Measurements from ENCODE around the gene GCK. TPM values are rescaled to one million over a fixed set of nuclear protein-coding genes. Genes with fewer than 3 reads are reported as not detected.

GCK gene
- polyA plus RNA-seq, 1 of the 3 experiments (the other 2 are of a cell fraction), result 1.6 TPM

DNA sequence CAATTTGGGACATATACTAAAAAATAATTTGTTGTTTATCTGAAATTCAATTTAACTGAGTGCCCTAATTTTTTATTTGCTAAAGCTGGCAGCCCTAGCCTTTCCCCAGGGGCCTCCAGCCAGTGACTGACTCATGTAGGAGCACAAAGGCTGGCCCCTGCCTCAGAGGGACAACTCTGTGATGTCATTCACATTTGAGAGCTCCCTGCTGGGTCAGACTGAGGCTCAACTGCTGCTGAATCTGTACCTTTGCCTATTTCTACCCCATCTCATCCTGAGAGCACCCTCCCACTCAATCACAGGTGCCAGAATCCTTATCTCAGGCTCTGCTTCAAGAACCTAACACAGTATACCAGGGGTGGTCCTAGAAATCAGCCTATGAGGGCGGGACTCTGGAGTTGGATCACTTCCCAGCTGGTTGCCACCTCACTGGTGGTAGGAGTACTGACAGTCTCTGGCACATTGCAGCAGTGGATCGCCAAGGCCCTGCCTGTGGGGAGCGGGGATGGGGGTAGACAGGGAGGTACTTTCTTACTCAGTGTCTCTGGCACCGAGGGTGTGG lies 11.6 kb downstream of the GCK start (continued):
- TF ChIP-seq, protein P1, sequence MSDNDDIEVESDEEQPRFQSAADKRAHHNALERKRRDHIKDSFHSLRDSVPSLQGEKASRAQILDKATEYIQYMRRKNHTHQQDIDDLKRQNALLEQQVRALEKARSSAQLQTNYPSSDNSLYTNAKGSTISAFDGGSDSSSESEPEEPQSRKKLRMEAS (IDR thresholded peaks at IDR 0.05; ENCODE audit: low read depth), result no peak
- no peak for TF ChIP-seq RAD21 (IDR thresholded peaks at IDR 0.05; ENCODE audit: low read length)
- TF ChIP-seq, protein P2, sequence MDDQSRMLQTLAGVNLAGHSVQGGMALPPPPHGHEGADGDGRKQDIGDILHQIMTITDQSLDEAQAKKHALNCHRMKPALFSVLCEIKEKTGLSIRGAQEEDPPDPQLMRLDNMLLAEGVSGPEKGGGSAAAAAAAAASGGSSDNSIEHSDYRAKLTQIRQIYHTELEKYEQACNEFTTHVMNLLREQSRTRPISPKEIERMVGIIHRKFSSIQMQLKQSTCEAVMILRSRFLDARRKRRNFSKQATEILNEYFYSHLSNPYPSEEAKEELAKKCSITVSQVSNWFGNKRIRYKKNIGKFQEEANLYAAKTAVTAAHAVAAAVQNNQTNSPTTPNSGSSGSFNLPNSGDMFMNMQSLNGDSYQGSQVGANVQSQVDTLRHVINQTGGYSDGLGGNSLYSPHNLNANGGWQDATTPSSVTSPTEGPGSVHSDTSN (IDR thresholded peaks at IDR 0.05), result 0 out of 2 replicates have a peak, but pooled peaks have one; percentile 2
- no peak for TF ChIP-seq CHD2 (IDR thresholded peaks at IDR 0.05; ENCODE audit: low read length, partially characterized antibody)
- TF ChIP-seq SIN3A (IDR thresholded peaks at IDR 0.05; ENCODE audit: borderline replicate concordance, low read depth, low read length), result no peak
- no peak for TF ChIP-seq RCOR1 (IDR thresholded peaks at IDR 0.05; ENCODE audit: low read length)
- TF ChIP-seq MXI1 (IDR thresholded peaks at IDR 0.05; ENCODE audit: low read depth, low read length), result no peak
- TF ChIP-seq GABPA (IDR thresholded peaks at IDR 0.05; ENCODE audit: low read depth), result no peak
- peak; percentile 37; the same call in 1 of the 2 replicates for TF ChIP-seq FOSL2 (IDR thresholded peaks at IDR 0.05; ENCODE audit: borderline replicate concordance, low read depth)
- TF ChIP-seq, protein P3, sequence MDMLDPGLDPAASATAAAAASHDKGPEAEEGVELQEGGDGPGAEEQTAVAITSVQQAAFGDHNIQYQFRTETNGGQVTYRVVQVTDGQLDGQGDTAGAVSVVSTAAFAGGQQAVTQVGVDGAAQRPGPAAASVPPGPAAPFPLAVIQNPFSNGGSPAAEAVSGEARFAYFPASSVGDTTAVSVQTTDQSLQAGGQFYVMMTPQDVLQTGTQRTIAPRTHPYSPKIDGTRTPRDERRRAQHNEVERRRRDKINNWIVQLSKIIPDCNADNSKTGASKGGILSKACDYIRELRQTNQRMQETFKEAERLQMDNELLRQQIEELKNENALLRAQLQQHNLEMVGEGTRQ (IDR thresholded peaks at IDR 0.05; ENCODE audit: borderline replicate concordance, low read depth, low read length), result no peak
- TF ChIP-seq NFIC (IDR thresholded peaks at IDR 0.05; ENCODE audit: borderline replicate concordance), result peak; percentile 60; the same call in 1 of the 2 replicates
- no peak for TF ChIP-seq EP300 (IDR thresholded peaks at IDR 0.05; ENCODE audit: borderline replicate concordance in 1 of 2, low read depth in 1 of 2, low read length in 1 of 2)

DNA sequence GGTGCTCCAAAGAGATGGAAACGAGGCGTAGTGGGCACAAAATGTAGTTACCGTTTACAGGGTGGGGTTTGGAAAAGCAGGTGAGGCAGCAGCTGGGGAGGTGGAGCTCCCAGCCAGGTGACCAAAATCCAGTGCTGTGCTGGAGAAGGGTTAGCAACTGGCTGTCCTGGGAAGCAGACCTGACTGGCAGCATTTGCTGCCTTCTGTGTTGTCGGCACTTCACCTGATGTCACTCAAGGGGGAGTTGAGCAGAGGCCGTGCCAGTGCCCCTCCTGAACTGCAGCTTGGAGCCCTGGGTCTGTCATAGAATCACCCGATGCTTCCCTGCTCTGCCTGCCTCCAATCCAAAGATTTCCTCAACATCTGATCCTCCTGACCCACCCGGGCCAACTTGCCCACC lies 12.8 kb downstream of the GCK start:
- whole genome bisulfite sequencing (ENCODE audit: low lambda C conversion rate), result 45% methylated on average over 6 of the region's 7 CpGs
- Histone ChIP-seq H3K9ac (no peak overlapping the region), H3K36me3 (replicated peaks in 1 of 2; ENCODE audit: control insufficient read depth in 1 of 2, insufficient read depth in 2 of 2, low read length in 1 of 2) (no peaks in the 10 kb centered on the region), H4K20me1 (ENCODE audit: insufficient read depth) (no peaks in the 10 kb centered on the region), H2AFZ (ENCODE audit: low read depth) (no peak overlapping the region), H3F3A (replicated peaks; ENCODE audit: insufficient read depth) (no peaks in the 10 kb centered on the region), H3K9me3 (no peaks in the 10 kb centered on the region), H3K27ac (ENCODE audit: low read depth in 2 of 2, low read length in 1 of 2) (no peak overlapping the region), H3K27me3 (ENCODE audit: insufficient read depth) (no peaks in the 10 kb centered on the region; the same call in 1 of the 2 replicates), H3K79me2 (ENCODE audit: insufficient read depth) (no peaks in the 10 kb centered on the region), H3K4me3 (ENCODE audit: low read depth in 2 of 2, low read length in 1 of 2) (no peak overlapping the region), H3K9me2 (no peaks in the 10 kb centered on the region), H3K4me2 (no peak overlapping the region), H3K4me1 (ENCODE audit: control insufficient read depth in 1 of 2, insufficient read depth in 2 of 2, low read depth in 1 of 2, low read length in 1 of 2) (peaks cover 4 to 11% of the 10 kb centered on the region in 2 experiments; a peak in 2 of 4 replicates)
- ChIA-PET POLR2A (no interaction called here), CTCF (interaction anchor here (1.0 kb wide), 2 partner anchors 19 to 20 kb away, joined by 3 read pairs; no protein-coding TSS in a partner anchor)
- TF ChIP-seq FOSL2 (IDR thresholded peaks at IDR 0.05; ENCODE audit: borderline replicate concordance, low read depth), result no peak
- TF ChIP-seq, protein P1 (IDR thresholded peaks at IDR 0.05; ENCODE audit: low read depth), result no peak
- TF ChIP-seq EZH2phosphoT487 (IDR thresholded peaks at IDR 0.05; ENCODE audit: borderline replicate concordance, low read depth), result no peak
- TF ChIP-seq MXI1 (IDR thresholded peaks at IDR 0.05; ENCODE audit: low read depth, low read length), result no peak
- TF ChIP-seq RCOR1 (IDR thresholded peaks at IDR 0.05; ENCODE audit: low read length), result no peak
- no peak for TF ChIP-seq TEAD4 (IDR thresholded peaks at IDR 0.05; ENCODE audit: borderline replicate concordance, insufficient read depth)
- TF ChIP-seq EP300 (IDR thresholded peaks at IDR 0.05; ENCODE audit: borderline replicate concordance in 1 of 2, low read depth in 1 of 2, low read length in 1 of 2), result no peak
- TF ChIP-seq, protein P4, sequence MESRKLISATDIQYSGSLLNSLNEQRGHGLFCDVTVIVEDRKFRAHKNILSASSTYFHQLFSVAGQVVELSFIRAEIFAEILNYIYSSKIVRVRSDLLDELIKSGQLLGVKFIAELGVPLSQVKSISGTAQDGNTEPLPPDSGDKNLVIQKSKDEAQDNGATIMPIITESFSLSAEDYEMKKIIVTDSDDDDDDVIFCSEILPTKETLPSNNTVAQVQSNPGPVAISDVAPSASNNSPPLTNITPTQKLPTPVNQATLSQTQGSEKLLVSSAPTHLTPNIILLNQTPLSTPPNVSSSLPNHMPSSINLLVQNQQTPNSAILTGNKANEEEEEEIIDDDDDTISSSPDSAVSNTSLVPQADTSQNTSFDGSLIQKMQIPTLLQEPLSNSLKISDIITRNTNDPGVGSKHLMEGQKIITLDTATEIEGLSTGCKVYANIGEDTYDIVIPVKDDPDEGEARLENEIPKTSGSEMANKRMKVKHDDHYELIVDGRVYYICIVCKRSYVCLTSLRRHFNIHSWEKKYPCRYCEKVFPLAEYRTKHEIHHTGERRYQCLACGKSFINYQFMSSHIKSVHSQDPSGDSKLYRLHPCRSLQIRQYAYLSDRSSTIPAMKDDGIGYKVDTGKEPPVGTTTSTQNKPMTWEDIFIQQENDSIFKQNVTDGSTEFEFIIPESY (IDR thresholded peaks at IDR 0.05; ENCODE audit: borderline replicate concordance, low read depth), result no peak
- no peak for TF ChIP-seq RAD21 (IDR thresholded peaks at IDR 0.05; ENCODE audit: low read length)
- no peak for TF ChIP-seq GABPA (IDR thresholded peaks at IDR 0.05; ENCODE audit: low read depth)
- TF ChIP-seq POLR2AphosphoS5 (IDR thresholded peaks at IDR 0.05; ENCODE audit: low read depth, low read length), result no peak
- TF ChIP-seq, protein P5, sequence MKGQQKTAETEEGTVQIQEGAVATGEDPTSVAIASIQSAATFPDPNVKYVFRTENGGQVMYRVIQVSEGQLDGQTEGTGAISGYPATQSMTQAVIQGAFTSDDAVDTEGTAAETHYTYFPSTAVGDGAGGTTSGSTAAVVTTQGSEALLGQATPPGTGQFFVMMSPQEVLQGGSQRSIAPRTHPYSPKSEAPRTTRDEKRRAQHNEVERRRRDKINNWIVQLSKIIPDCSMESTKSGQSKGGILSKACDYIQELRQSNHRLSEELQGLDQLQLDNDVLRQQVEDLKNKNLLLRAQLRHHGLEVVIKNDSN (IDR thresholded peaks at IDR 0.05; ENCODE audit: borderline replicate concordance, low read depth), result no peak
- TF ChIP-seq JUND (IDR thresholded peaks at IDR 0.05), result no peak
- TF ChIP-seq, protein P6, sequence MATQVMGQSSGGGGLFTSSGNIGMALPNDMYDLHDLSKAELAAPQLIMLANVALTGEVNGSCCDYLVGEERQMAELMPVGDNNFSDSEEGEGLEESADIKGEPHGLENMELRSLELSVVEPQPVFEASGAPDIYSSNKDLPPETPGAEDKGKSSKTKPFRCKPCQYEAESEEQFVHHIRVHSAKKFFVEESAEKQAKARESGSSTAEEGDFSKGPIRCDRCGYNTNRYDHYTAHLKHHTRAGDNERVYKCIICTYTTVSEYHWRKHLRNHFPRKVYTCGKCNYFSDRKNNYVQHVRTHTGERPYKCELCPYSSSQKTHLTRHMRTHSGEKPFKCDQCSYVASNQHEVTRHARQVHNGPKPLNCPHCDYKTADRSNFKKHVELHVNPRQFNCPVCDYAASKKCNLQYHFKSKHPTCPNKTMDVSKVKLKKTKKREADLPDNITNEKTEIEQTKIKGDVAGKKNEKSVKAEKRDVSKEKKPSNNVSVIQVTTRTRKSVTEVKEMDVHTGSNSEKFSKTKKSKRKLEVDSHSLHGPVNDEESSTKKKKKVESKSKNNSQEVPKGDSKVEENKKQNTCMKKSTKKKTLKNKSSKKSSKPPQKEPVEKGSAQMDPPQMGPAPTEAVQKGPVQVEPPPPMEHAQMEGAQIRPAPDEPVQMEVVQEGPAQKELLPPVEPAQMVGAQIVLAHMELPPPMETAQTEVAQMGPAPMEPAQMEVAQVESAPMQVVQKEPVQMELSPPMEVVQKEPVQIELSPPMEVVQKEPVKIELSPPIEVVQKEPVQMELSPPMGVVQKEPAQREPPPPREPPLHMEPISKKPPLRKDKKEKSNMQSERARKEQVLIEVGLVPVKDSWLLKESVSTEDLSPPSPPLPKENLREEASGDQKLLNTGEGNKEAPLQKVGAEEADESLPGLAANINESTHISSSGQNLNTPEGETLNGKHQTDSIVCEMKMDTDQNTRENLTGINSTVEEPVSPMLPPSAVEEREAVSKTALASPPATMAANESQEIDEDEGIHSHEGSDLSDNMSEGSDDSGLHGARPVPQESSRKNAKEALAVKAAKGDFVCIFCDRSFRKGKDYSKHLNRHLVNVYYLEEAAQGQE (IDR thresholded peaks at IDR 0.05; ENCODE audit: low read depth, low read length), result no peak
- TF ChIP-seq SMC3 (IDR thresholded peaks at IDR 0.05; ENCODE audit: low read depth, low read length), result no peak
- no peak for DNase-seq

Measured in SK-N-SH (cell line).